ENCODE measurements around the gene TRAF1. TPM values are rescaled to one million over a fixed set of nuclear protein-coding genes. Genes with fewer than 3 reads are reported as not detected.

Gene TRAF1
- total RNA-seq, 1 experiment from 2014 or later: 1.7 TPM

GRCh38 chr9:120865809-120866208, 60.8 kb downstream of the TRAF1 start:
- intact Hi-C loops (cut with micrococcal nuclease): no loop called here
- ChIA-PET POLR2A (no interaction called here), CTCF (no interaction called here), RAD21 (ENCODE audit: low non-redundant PET in 1 of 2, low total read pairs in 2 of 2, uncharacterized antibody in 2 of 2, unreplicated experiment in 2 of 2) (no interaction called here)
- H3K27me3 ChIP-seq (ENCODE audit: insufficient read depth, low read length): no peaks in the 10 kb centered on the region
- no peaks in the 10 kb centered on the region for H3K9me3 ChIP-seq (ENCODE audit: control insufficient read depth in 1 of 2, insufficient read depth in 1 of 2, low read depth in 1 of 2, low read length in 2 of 2)
- no peak overlapping the region for H3K4me3 ChIP-seq (replicated peaks in 1 of 2; ENCODE audit: low read depth in 1 of 2, low read length in 2 of 2)
- peaks cover 0 to 30% of the 10 kb centered on the region in 2 experiments; a peak in 2 of 4 replicates for H3K36me3 ChIP-seq (ENCODE audit: control insufficient read depth in 1 of 2, insufficient read depth in 2 of 2, low read length in 2 of 2)
- H3K27ac ChIP-seq (ENCODE audit: low read depth, low read length): no peak overlapping the region; the same call in 1 of the 2 replicates
- H3K9ac ChIP-seq (ENCODE audit: low read length): no peak overlapping the region
- TF ChIP-seq ATF3 (IDR thresholded peaks at IDR 0.05): no peak
- no peak for TF ChIP-seq SRF (IDR thresholded peaks at IDR 0.05; ENCODE audit: low read depth)
- no peak for TF ChIP-seq ZFX (IDR thresholded peaks at IDR 0.05)
- no peak for TF ChIP-seq SIN3A (IDR thresholded peaks at IDR 0.05; ENCODE audit: low read depth)
- TF ChIP-seq POLR2A (IDR thresholded peaks at IDR 0.05; ENCODE audit: borderline replicate concordance, extremely low read depth, insufficient read depth, insufficient read length): no peak
- TF ChIP-seq EZH2phosphoT487 (IDR thresholded peaks at IDR 0.05; ENCODE audit: borderline replicate concordance): no peak
- TF ChIP-seq MAX (IDR thresholded peaks at IDR 0.05): no peak
- no peak for TF ChIP-seq EZH2 (IDR thresholded peaks at IDR 0.05)
- TF ChIP-seq POLR2AphosphoS5 (IDR thresholded peaks at IDR 0.05; ENCODE audit: low read depth, low read length): no peak
- TF ChIP-seq CEBPB (IDR thresholded peaks at IDR 0.05; ENCODE audit: low read depth): no peak
- no peak for TF ChIP-seq FOSL1 (IDR thresholded peaks at IDR 0.05; ENCODE audit: low read depth)
- no TSS peak for BruUV-seq (replicated peaks)
- H3K4me1 ChIP-seq (ENCODE audit: control insufficient read depth in 1 of 2, insufficient read depth in 2 of 2, low read length in 2 of 2): peaks cover 11 to 21% of the 10 kb centered on the region in 2 experiments
- H3K79me2 ChIP-seq (ENCODE audit: insufficient read depth, low read length): no peaks in the 10 kb centered on the region
- H4K20me1 ChIP-seq (ENCODE audit: insufficient read depth): no peaks in the 10 kb centered on the region
- H3K9me2 ChIP-seq (ENCODE audit: insufficient read depth): no peaks in the 10 kb centered on the region
- H3K4me2 ChIP-seq (ENCODE audit: low read length): no peak overlapping the region
- ATAC-seq (no peak), DNase-seq (ENCODE audit: low read depth, low spot score) (no peak)
- no peak overlapping the region for H2AFZ ChIP-seq (ENCODE audit: low read depth, low read length, poor library complexity, severe bottlenecking)

- Histone ChIP-seq H3K79me2 (ENCODE audit: insufficient read depth, low read length) (no peaks in the 10 kb centered on the region), H3K9ac (ENCODE audit: low read length) (no peak overlapping the region), H3K27ac (ENCODE audit: low read depth, low read length) (no peak overlapping the region; the same call in 1 of the 2 replicates), H4K20me1 (ENCODE audit: insufficient read depth) (no peaks in the 10 kb centered on the region), H3K36me3 (ENCODE audit: control insufficient read depth in 1 of 2, insufficient read depth in 2 of 2, low read length in 2 of 2) (peaks cover 0 to 31% of the 10 kb centered on the region in 2 experiments; a peak in 3 of 4 replicates), H3K9me2 (ENCODE audit: insufficient read depth) (no peaks in the 10 kb centered on the region), H3K4me3 (replicated peaks in 1 of 2; ENCODE audit: low read depth in 1 of 2, low read length in 2 of 2) (no peak overlapping the region), H3K4me2 (ENCODE audit: low read length) (no peak overlapping the region), H2AFZ (ENCODE audit: low read depth, low read length, poor library complexity, severe bottlenecking) (no peak overlapping the region), H3K9me3 (ENCODE audit: control insufficient read depth in 1 of 2, insufficient read depth in 1 of 2, low read depth in 1 of 2, low read length in 2 of 2) (no peaks in the 10 kb centered on the region), H3K27me3 (ENCODE audit: insufficient read depth, low read length) (no peaks in the 10 kb centered on the region), H3K4me1 (ENCODE audit: control insufficient read depth in 1 of 2, insufficient read depth in 2 of 2, low read length in 2 of 2) (peaks cover 11 to 21% of the 10 kb centered on the region in 2 experiments)
- RAD21 ChIA-PET (ENCODE audit: low non-redundant PET in 1 of 2, low total read pairs in 2 of 2, uncharacterized antibody in 2 of 2, unreplicated experiment in 2 of 2): no interaction called here
- POLR2A ChIA-PET: no interaction called here
- ATAC-seq: no peak
- intact Hi-C loops (cut with micrococcal nuclease): no loop called here
- DNase-seq (ENCODE audit: low read depth, low spot score): no peak
- no TSS peak for BruUV-seq (replicated peaks)
- CTCF ChIA-PET: no interaction called here
- TF ChIP-seq SIN3A (IDR thresholded peaks at IDR 0.05; ENCODE audit: low read depth): no peak
- TF ChIP-seq EZH2 (IDR thresholded peaks at IDR 0.05): no peak
- no peak for TF ChIP-seq POLR2AphosphoS5 (IDR thresholded peaks at IDR 0.05; ENCODE audit: low read depth, low read length)
- no peak for TF ChIP-seq POLR2A (IDR thresholded peaks at IDR 0.05; ENCODE audit: borderline replicate concordance, extremely low read depth, insufficient read depth, insufficient read length)
- TF ChIP-seq REST (IDR thresholded peaks at IDR 0.05; ENCODE audit: low read depth): no peak
- no peak for TF ChIP-seq CBX3 (IDR thresholded peaks at IDR 0.05; ENCODE audit: low read depth)
- TF ChIP-seq YY1 (IDR thresholded peaks at IDR 0.05; ENCODE audit: extremely low read depth, insufficient replicate concordance, low read depth, low read length): no peak
- no peak for TF ChIP-seq FOSL1 (IDR thresholded peaks at IDR 0.05; ENCODE audit: low read depth)
- no peak for TF ChIP-seq ZFX (IDR thresholded peaks at IDR 0.05)
- TF ChIP-seq MAX (IDR thresholded peaks at IDR 0.05): no peak
- TF ChIP-seq CTCF (IDR thresholded peaks at IDR 0.05 in 2 of 3, conservative IDR thresholded peaks at IDR 0.05 in 1 of 3; ENCODE audit: borderline replicate concordance in 1 of 3, insufficient read depth in 1 of 3, low read depth in 2 of 3, low read length in 2 of 3): no peak
These were observed 61.4 kb downstream of the TRAF1 start for GRCh38 chr9:120865176-120865575.
